ENCODE measurements around the gene PLEKHH2.
"Not testable (repeated sequence)": the region's sequence is repeated elsewhere in the genome, so short reads cannot be mapped to it uniquely, and the experiment has no call there.

Gene PLEKHH2

DNA sequence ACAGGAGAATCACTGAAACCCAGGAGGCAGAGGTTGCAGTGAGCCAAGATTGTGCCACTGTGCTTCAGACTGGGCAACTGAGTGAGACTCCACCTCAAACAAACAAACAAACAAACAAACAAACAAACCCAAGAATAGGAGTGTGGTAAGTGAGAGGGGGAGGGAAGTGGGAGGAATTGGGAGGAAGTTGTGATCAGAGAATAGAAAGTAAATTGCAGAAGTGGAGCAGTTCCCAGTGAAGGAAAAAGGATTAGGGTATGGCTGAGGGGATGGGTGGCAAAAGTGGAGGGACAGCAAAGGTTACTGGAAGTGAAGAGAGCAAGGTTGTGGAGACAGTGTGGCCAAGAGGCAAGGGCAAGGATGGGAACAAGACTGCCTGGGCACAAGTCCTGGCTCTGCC is 80.3 kb downstream of the PLEKHH2 start:
- Mint-ChIP-seq H3K4me3 (no peak overlapping the region), H3K9me3 (no peaks in the 10 kb centered on the region), H3K27me3 (peaks cover 6% of the 10 kb centered on the region), H3K36me3 (ENCODE audit: low read depth) (no peaks in the 10 kb centered on the region), H3K4me1 (no peaks in the 10 kb centered on the region), H3K27ac (no peak overlapping the region)
- DNase-seq (no peak), ATAC-seq (no peak)

DNA sequence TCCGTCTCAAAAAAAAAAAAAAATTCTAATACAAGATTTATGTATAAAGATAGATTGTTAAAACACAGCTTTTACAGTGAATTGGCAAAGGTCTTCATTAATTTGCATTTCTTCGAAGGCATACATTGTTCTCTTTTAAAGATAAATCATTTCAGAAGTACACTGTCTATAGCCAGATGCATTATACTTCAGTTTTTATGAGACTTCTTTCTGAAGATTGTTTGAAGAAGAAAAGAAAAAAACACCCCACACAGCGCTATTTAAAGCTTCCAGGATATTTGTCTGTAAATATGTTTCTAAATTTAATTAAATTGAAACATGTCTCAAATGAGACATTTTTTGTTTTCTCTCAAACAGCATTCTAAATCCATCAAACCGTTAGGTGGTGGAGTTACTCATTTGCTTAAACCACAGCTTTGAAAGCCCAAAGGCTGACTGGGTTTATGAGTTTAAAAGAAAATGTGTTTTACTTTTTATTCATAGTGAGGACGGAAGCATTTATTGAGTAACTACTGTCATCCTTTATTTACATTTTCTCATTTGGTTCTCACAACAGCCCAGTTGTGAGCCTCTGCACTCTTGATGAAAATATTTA is 81.6 kb downstream of the PLEKHH2 start:
- DNase-seq (no peak), ATAC-seq (no peak)
- H3K4me3 Mint-ChIP-seq: no peak overlapping the region
- no peaks in the 10 kb centered on the region for H3K36me3 Mint-ChIP-seq (ENCODE audit: low read depth)
- H3K27me3 Mint-ChIP-seq: peaks cover 7% of the 10 kb centered on the region
- no peak overlapping the region for H3K27ac Mint-ChIP-seq
- H3K9me3 Mint-ChIP-seq: no peaks in the 10 kb centered on the region
- no peaks in the 10 kb centered on the region for H3K4me1 Mint-ChIP-seq

DNA sequence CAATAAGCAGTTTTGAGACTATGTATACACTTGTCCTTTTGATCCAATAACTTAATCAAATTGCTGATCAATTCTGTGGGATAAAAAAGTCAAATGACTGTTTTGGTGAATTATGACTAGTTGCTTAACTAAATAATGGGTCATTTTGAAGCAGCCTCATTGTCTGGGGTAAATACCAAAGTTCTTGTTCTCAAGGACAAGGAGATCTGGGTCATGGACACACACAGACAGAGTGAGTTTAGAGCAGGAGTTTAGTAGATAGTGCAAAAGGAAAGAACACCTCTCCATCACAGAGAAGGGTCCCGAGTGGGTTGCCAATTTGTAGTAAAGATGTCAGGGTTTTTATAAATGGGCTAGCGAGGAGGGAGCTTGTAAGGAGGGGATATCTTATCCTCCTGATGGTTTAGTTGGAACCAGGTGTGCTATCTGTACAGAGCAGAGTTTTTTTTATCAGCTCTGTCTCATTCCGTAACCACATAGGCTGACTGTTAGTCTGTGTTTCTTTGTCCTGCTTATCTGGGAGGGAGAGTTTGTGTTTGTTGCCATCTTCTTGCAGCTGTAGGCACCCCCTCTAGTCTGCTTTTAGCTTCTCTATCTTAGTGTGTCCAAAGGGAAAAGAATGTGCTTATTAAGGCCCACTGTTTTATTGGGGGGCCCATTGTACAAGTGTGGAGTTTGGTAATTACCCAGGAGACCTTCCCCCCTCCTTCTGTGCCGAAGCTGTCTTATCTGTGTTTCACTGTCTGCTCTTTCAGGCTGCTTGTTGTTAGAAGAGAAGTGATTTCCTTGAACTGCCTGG is 87.9 kb downstream of the PLEKHH2 start:
- H3K27me3 Mint-ChIP-seq: peaks cover 7% of the 10 kb centered on the region
- no peaks in the 10 kb centered on the region for H3K36me3 Mint-ChIP-seq (ENCODE audit: low read depth)
- no peak for DNase-seq
- H3K4me3 Mint-ChIP-seq: no peak overlapping the region
- no peak overlapping the region for H3K27ac Mint-ChIP-seq
- H3K9me3 Mint-ChIP-seq: no peaks in the 10 kb centered on the region
- peaks cover 3% of the 10 kb centered on the region for H3K4me1 Mint-ChIP-seq
- no peak for ATAC-seq

GRCh38 chr2:43725711-43726246 is 88.7 kb downstream of the PLEKHH2 start:
- H3K9me3 Mint-ChIP-seq: no peaks in the 10 kb centered on the region
- H3K27me3 Mint-ChIP-seq: peaks cover 7% of the 10 kb centered on the region
- ATAC-seq: no peak
- H3K4me3 Mint-ChIP-seq: no peak overlapping the region
- H3K36me3 Mint-ChIP-seq (ENCODE audit: low read depth): no peaks in the 10 kb centered on the region
- H3K4me1 Mint-ChIP-seq: peaks cover 3% of the 10 kb centered on the region
- DNase-seq: no peak
- no peak overlapping the region for H3K27ac Mint-ChIP-seq

DNA sequence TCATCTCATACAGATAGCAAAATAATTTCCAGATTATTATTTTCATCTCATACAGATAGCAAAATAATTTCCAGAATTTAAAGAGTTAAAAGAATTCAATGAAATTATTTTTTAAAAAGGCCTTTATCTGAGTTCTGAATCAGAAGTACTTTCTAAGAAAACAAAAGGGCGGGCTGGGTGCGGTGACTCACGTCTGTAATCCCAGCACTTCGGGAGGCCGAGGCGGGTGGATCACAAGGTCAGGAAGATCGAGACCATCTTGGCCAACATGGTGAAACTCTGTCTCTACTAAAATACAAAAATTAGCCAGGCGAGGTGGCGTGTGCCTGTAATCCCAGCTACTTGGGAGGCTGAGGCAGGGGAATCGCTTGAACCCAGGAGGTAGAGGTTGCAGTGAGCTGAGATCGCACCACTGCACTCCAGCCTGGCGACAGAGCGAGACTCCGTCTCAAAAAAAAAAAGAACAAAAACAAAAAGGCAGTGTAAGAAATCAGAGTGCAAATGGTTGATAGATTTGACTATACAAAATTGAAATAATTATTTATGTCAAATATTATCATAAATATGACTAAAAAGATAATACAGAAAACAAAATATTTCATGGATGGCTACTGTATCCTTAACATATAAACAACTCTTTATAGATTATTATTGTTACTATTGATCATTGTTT is 90.0 kb downstream of the PLEKHH2 start:
- H3K9me3 Mint-ChIP-seq; H3K27me3 Mint-ChIP-seq; ATAC-seq; H3K27ac Mint-ChIP-seq; DNase-seq; H3K36me3 Mint-ChIP-seq (ENCODE audit: low read depth); H3K4me1 Mint-ChIP-seq; H3K4me3 Mint-ChIP-seq: not testable (repeated sequence)

- H3K4me1 Mint-ChIP-seq: peaks cover 3% of the 10 kb centered on the region
- H3K9me3 Mint-ChIP-seq: no peaks in the 10 kb centered on the region
- H3K27me3 Mint-ChIP-seq: peaks cover 7% of the 10 kb centered on the region
- no peak overlapping the region for H3K4me3 Mint-ChIP-seq
- DNase-seq (no peak), ATAC-seq (no peak)
- H3K27ac Mint-ChIP-seq: no peak overlapping the region
- H3K36me3 Mint-ChIP-seq (ENCODE audit: low read depth): no peaks in the 10 kb centered on the region
These were observed 90.6 kb downstream of the PLEKHH2 start for GRCh38 chr2:43727634-43728014.

- DNase-seq: no peak
These were observed 92.6 kb downstream of the PLEKHH2 start for GRCh38 chr2:43729491-43730174.

GRCh38 chr2:43731211-43731610 is 94.2 kb downstream of the PLEKHH2 start:
- no peak for ATAC-seq

More at GRCh38 chr2:43729491-43730174, 92.6 kb downstream of the PLEKHH2 start:
- Mint-ChIP-seq H3K27ac (no peak overlapping the region), H3K4me1 (peaks cover 3% of the 10 kb centered on the region), H3K4me3 (no peak overlapping the region), H3K9me3 (no peaks in the 10 kb centered on the region), H3K36me3 (ENCODE audit: low read depth) (no peaks in the 10 kb centered on the region), H3K27me3 (peaks cover 4% of the 10 kb centered on the region)
- no peak for ATAC-seq

DNA sequence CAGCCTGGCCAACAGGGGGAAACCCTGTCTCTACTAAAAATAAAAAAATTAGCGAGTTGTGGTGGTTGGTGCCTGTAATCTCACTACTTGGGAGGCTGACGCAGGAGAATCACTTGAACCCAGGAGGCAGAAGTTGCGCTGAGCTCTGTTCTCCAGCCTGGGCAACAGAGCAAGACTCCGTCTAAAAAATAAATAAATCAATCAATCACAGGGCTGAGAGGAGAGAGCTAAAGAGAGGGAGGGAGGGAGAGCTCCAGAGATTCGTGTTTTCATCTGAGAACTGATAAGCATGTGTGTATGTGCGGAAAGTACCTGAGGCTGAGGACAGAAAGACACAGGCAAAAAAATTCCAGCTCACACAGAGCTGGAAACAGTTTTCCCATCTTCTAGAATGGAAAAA is 99.6 kb downstream of the PLEKHH2 start:
- Mint-ChIP-seq H3K27me3 (peaks cover 8% of the 10 kb centered on the region), H3K27ac (no peak overlapping the region)
- ATAC-seq: no peak

More at GRCh38 chr2:43731211-43731610, 94.2 kb downstream of the PLEKHH2 start:
- no peak for DNase-seq
- H3K27ac Mint-ChIP-seq: no peak overlapping the region
- H3K4me3 Mint-ChIP-seq: no peak overlapping the region
- H3K36me3 Mint-ChIP-seq (ENCODE audit: low read depth): no peaks in the 10 kb centered on the region
- H3K27me3 Mint-ChIP-seq: peaks cover 2% of the 10 kb centered on the region
- H3K4me1 Mint-ChIP-seq: peaks cover 3% of the 10 kb centered on the region
- H3K9me3 Mint-ChIP-seq: no peaks in the 10 kb centered on the region

DNA sequence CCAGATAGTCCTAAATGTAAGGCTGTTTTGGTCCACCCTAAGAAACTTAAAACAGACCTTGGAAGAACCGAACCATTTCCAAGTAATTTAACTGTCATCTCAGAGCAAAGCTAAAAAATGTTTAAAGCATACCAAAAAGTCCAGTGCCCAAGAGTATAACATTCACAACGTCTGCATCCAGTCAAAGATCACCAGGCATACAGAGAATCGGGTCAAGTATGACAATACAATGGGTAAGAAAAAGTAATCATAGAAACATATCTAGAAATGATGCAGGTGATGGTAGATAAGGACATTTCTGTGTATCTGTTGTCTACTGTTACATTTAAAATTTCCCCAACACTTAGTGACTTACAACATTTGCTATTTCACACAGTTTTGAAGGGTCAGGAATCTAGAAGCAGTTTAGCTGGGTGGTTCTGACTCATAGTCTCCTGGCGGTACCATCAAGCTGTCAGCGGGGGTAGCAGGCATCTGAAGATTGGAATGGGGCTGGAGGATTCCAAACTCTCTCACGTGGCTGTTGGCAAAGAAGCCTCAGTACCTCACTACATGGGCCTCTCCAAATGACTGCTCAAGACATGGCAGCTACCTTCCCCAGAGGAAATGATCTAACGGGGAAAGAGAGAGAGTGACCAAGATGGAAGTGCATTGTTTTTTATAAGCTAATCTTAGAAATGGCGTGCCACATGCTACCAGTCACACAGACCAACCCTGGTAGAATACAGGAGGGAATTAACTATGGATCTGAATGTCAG is 100.2 kb downstream of the PLEKHH2 start:
- H3K4me1 Mint-ChIP-seq: no peaks in the 10 kb centered on the region
- H3K9me3 Mint-ChIP-seq: no peaks in the 10 kb centered on the region
- H3K4me3 Mint-ChIP-seq: no peak overlapping the region
- no peak for DNase-seq
- H3K27ac Mint-ChIP-seq: no peak overlapping the region
- no peaks in the 10 kb centered on the region for H3K36me3 Mint-ChIP-seq (ENCODE audit: low read depth)
- no peak for ATAC-seq
- H3K27me3 Mint-ChIP-seq: peaks cover 8% of the 10 kb centered on the region

More for the DNA sequence above, 99.6 kb downstream of the PLEKHH2 start:
- Mint-ChIP-seq H3K36me3 (ENCODE audit: low read depth) (no peaks in the 10 kb centered on the region), H3K9me3 (no peaks in the 10 kb centered on the region), H3K4me1 (no peaks in the 10 kb centered on the region), H3K4me3 (no peak overlapping the region)
- no peak for DNase-seq

DNA sequence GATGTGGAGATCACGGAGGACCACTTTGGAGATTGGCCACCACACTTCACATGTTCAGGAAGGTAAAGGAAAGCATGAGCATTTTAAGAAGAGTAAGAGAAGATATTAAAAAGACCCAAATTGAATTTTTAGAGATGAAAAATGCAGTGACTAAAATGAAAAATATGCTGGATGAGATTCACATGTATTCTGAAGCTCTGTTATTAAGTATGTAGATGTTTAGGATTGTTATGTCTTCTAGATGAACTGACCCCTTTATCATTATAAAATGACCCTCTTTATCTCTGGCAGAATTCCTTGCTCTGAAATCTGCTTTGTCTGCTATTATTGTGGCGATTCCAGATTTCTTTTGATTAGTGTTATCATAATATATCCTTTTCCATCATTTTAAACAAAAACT is 100.8 kb downstream of the PLEKHH2 start:
- Mint-ChIP-seq H3K36me3 (ENCODE audit: low read depth) (no peaks in the 10 kb centered on the region), H3K27me3 (peaks cover 8% of the 10 kb centered on the region), H3K4me3 (no peak overlapping the region), H3K27ac (no peak overlapping the region), H3K4me1 (no peaks in the 10 kb centered on the region), H3K9me3 (no peaks in the 10 kb centered on the region)
- no peak for DNase-seq
- no peak for ATAC-seq

DNA sequence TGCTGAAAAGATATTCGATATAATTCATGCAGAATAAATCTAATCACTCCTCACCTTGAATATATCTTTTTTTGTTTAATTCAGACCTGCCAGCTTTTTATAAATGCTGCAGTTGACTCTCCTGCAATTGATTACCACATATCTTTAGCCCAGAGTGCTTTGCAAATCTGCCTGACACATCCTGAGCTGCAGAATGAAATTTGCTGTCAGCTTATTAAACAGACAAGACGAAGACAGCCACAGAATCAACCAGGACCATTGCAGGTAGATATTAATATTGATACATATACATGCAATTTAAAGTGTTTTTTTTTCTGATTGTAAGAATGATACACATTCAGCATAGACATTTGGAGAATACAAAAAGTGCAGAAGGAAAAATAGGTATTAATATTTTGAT is 101.2 kb downstream of the PLEKHH2 start:
- H3K36me3 Mint-ChIP-seq (ENCODE audit: low read depth): no peaks in the 10 kb centered on the region
- no peaks in the 10 kb centered on the region for H3K9me3 Mint-ChIP-seq
- DNase-seq (no peak), ATAC-seq (no peak)
- H3K27me3 Mint-ChIP-seq: peaks cover 7% of the 10 kb centered on the region
- no peak overlapping the region for H3K27ac Mint-ChIP-seq
- no peaks in the 10 kb centered on the region for H3K4me1 Mint-ChIP-seq
- H3K4me3 Mint-ChIP-seq: no peak overlapping the region

DNA sequence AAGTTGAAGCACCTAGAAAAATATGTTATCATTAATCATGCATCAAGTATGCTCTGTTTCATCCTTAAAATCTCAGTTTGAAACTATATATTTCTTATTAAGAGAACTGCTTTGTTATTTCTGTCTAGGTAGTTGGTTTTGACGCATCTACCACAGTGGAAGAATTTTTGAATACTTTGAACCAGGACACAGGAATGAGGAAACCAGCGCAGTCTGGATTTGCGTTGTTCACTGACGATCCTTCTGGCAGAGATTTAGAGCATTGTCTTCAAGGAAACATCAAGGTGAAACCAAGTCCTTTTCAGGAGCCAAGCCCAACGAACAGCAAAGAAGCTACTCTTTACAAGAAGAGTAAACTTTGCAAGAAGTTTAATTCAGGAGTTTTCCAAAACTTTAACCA is 106.6 kb downstream of the PLEKHH2 start:
- H3K36me3 Mint-ChIP-seq (ENCODE audit: low read depth): no peaks in the 10 kb centered on the region
- no peak overlapping the region for H3K4me3 Mint-ChIP-seq
- H3K27me3 Mint-ChIP-seq: peaks cover 3% of the 10 kb centered on the region
- no peak for ATAC-seq
- no peak overlapping the region for H3K27ac Mint-ChIP-seq
- H3K9me3 Mint-ChIP-seq: no peaks in the 10 kb centered on the region
- DNase-seq: no peak
- H3K4me1 Mint-ChIP-seq: peaks cover 8% of the 10 kb centered on the region

DNA sequence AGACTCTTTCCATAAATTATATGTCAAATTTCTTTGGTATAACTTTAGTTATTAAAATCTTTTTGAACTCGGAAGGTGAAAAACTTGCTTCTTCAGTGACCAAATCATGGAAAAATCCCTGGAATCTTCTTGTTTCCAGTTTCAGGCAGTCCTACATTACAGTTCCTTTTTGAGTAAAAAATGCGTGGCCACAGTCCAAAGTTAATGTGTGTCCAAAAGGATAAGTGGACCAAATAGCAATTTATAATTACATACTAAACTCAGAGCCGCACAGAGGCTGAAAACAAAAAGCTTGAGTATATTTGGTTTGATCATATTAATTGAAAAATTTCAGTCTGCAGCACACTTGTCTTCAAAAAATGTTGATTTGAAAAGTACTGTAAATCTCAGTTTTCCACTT is 108.4 kb downstream of the PLEKHH2 start:
- Mint-ChIP-seq H3K36me3 (ENCODE audit: low read depth) (no peaks in the 10 kb centered on the region), H3K4me1 (peaks cover 8% of the 10 kb centered on the region), H3K27me3 (peaks cover 3% of the 10 kb centered on the region), H3K27ac (no peak overlapping the region), H3K4me3 (no peak overlapping the region), H3K9me3 (no peaks in the 10 kb centered on the region)
- DNase-seq (no peak), ATAC-seq (no peak)

All from activated naive CD8-positive, alpha-beta T cell treated with anti-CD3 and anti-CD28 coated beads, Interleukin-2, amount 50 U/mL, for 24 hours (primary cell).